ENCODE results near the gene RCSD1.
"Not testable (repeated sequence)": the region's sequence is repeated elsewhere in the genome, so short reads cannot be mapped to it uniquely, and the experiment has no call there.

Gene RCSD1

DNA sequence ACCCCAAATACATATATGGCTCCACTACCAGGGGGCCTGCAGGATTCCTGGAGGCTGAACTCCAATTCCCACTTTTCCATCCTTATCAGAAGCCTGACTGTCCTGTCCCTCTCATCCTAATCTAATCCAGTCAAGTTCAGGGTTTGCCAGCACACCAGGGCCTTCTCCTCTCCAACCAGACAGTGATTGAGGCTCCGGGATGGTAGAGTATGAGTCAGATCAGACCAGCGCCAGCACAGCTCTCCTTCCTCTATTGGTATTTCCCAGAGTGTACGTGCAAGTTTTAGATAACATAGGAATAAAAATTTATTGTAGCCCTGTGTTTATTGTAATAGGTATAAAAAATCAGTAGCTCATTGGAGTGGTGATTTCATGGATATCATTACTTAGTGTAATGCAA, 24.5 kb upstream of the RCSD1 start:
- no peak overlapping the region for H3K4me3 ChIP-seq (ENCODE audit: insufficient read depth, low read length, poor library complexity, severe bottlenecking)
- no peaks in the 10 kb centered on the region for H3K36me3 ChIP-seq (ENCODE audit: low read length)
- H3K27me3 ChIP-seq (ENCODE audit: low read length), result no peaks in the 10 kb centered on the region
- H3F3A ChIP-seq (ENCODE audit: insufficient read depth), result no peaks in the 10 kb centered on the region
- H3K4me2 ChIP-seq (ENCODE audit: low read depth, low read length, poor library complexity, severe bottlenecking), result no peak overlapping the region
- H3K9me3 ChIP-seq (ENCODE audit: insufficient read depth, low read length), result peaks cover 3% of the 10 kb centered on the region; the same call in 1 of the 2 replicates
- H3K79me2 ChIP-seq (ENCODE audit: insufficient read depth, low read length), result no peaks in the 10 kb centered on the region
- H3K9ac ChIP-seq (ENCODE audit: low read length), result no peak overlapping the region
- H2AFZ ChIP-seq (ENCODE audit: low read depth, low read length, severe bottlenecking), result no peak overlapping the region
- H3K27ac ChIP-seq (ENCODE audit: low read depth, low read length), result no peak overlapping the region
- H3K9me2 ChIP-seq (replicated peaks; ENCODE audit: insufficient read depth, low read length), result no peaks in the 10 kb centered on the region
- TF ChIP-seq EZH2phosphoT487 (conservative IDR thresholded peaks at IDR 0.05; ENCODE audit: low read length), result no peak
- no peaks in the 10 kb centered on the region for H4K20me1 ChIP-seq (ENCODE audit: low read depth, low read length)

DNA sequence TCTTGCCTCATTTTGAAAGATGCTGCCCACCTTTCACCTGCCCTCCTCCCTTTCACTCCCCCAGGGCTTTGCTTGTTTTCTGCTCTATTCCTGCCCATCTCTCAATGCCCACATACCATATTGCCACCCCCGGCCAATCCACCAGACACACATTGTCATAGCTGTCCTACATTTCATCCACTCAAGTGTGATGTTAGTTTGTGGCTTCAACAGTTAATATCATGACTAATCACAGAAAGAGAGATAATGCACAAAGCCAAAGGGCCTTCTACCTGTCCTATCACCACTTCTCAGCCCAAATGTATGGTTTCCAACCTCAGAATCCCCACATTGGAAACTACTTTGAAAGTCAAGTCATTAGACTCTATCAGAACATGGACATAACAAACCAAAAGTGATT, 18.0 kb upstream of the RCSD1 start:
- no peaks in the 10 kb centered on the region for H4K20me1 ChIP-seq (ENCODE audit: low read depth, low read length)

DNA sequence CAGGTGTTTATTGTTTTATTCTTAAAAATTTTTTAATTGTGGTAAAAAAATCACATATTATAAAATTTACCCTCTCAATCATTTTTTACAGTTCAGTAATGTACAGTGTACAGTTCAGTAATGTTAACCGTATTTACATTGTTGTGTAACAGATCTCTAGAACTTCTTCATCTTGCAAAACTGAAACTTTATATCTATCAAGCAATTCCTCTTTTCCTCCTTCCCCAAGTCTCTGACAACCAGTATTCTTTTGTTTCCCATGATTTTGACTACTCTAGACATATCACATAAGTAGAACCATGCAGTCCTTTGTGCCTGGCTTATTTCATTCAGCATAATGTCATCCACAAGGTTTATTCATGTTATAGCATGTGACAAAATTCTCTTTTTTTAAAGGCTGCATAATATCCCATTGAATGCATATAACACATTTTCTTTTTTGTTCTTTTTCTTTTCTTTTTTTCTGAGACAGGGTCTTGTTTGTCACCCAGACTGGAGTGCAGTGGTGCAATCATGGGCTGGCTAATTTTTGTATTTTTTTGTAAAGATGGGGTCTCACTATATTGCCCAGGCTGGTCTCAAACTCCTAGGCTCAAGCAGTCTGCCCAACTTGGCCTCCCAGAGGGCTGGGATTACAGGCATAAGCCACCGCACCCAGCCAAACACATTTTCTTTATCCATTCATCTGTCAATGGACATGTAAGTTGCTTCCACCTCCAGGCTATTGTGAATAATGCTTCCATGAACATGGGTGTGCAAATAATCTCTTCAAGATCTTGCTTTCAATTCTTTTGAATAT, 17.2 kb upstream of the RCSD1 start:
- no peaks in the 10 kb centered on the region for H3K27me3 ChIP-seq (ENCODE audit: low read length)
- H3K36me3 ChIP-seq (ENCODE audit: low read length), result peaks cover 9% of the 10 kb centered on the region
- H3K4me2 ChIP-seq (ENCODE audit: low read depth, low read length, poor library complexity, severe bottlenecking), result no peak overlapping the region
- H3K79me2 ChIP-seq (ENCODE audit: insufficient read depth, low read length), result no peaks in the 10 kb centered on the region
- peaks cover 13% of the 10 kb centered on the region; the same call in 1 of the 2 replicates for H3K9me3 ChIP-seq (ENCODE audit: insufficient read depth, low read length)
- H3K9ac ChIP-seq (ENCODE audit: low read length), result no peak overlapping the region
- no peaks in the 10 kb centered on the region for H4K20me1 ChIP-seq (ENCODE audit: low read depth, low read length)
- H2AFZ ChIP-seq (ENCODE audit: low read depth, low read length, severe bottlenecking), result no peak overlapping the region
- no peak overlapping the region for H3K4me3 ChIP-seq (ENCODE audit: insufficient read depth, low read length, poor library complexity, severe bottlenecking)
- no peaks in the 10 kb centered on the region for H3K9me2 ChIP-seq (replicated peaks; ENCODE audit: insufficient read depth, low read length)
- no peaks in the 10 kb centered on the region for H3F3A ChIP-seq (ENCODE audit: insufficient read depth)
- no peak overlapping the region for H3K27ac ChIP-seq (ENCODE audit: low read depth, low read length)
- TF ChIP-seq EZH2phosphoT487 (conservative IDR thresholded peaks at IDR 0.05; ENCODE audit: low read length), result no peak
- TF ChIP-seq, protein P1, sequence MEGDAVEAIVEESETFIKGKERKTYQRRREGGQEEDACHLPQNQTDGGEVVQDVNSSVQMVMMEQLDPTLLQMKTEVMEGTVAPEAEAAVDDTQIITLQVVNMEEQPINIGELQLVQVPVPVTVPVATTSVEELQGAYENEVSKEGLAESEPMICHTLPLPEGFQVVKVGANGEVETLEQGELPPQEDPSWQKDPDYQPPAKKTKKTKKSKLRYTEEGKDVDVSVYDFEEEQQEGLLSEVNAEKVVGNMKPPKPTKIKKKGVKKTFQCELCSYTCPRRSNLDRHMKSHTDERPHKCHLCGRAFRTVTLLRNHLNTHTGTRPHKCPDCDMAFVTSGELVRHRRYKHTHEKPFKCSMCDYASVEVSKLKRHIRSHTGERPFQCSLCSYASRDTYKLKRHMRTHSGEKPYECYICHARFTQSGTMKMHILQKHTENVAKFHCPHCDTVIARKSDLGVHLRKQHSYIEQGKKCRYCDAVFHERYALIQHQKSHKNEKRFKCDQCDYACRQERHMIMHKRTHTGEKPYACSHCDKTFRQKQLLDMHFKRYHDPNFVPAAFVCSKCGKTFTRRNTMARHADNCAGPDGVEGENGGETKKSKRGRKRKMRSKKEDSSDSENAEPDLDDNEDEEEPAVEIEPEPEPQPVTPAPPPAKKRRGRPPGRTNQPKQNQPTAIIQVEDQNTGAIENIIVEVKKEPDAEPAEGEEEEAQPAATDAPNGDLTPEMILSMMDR (IDR thresholded peaks at IDR 0.05; ENCODE audit: insufficient read depth, low read length, poor library complexity, severe bottlenecking), result no peak

More for the DNA sequence above, 18.0 kb upstream of the RCSD1 start:
- H3K4me3 ChIP-seq (ENCODE audit: insufficient read depth, low read length, poor library complexity, severe bottlenecking), result no peak overlapping the region
- TF ChIP-seq, protein P1 (IDR thresholded peaks at IDR 0.05; ENCODE audit: insufficient read depth, low read length, poor library complexity, severe bottlenecking), result no peak
- TF ChIP-seq EZH2phosphoT487 (conservative IDR thresholded peaks at IDR 0.05; ENCODE audit: low read length), result no peak
- no peaks in the 10 kb centered on the region for H3K9me2 ChIP-seq (replicated peaks; ENCODE audit: insufficient read depth, low read length)
- no peak overlapping the region for H3K4me2 ChIP-seq (ENCODE audit: low read depth, low read length, poor library complexity, severe bottlenecking)
- H2AFZ ChIP-seq (ENCODE audit: low read depth, low read length, severe bottlenecking), result no peak overlapping the region
- H3K36me3 ChIP-seq (ENCODE audit: low read length), result peaks cover 9% of the 10 kb centered on the region
- no peak overlapping the region for H3K27ac ChIP-seq (ENCODE audit: low read depth, low read length)
- H3F3A ChIP-seq (ENCODE audit: insufficient read depth), result no peaks in the 10 kb centered on the region
- H3K79me2 ChIP-seq (ENCODE audit: insufficient read depth, low read length), result no peaks in the 10 kb centered on the region
- H3K9me3 ChIP-seq (ENCODE audit: insufficient read depth, low read length), result peaks cover 13% of the 10 kb centered on the region; the same call in 1 of the 2 replicates
- H3K27me3 ChIP-seq (ENCODE audit: low read length), result no peaks in the 10 kb centered on the region
- H3K9ac ChIP-seq (ENCODE audit: low read length), result no peak overlapping the region

DNA sequence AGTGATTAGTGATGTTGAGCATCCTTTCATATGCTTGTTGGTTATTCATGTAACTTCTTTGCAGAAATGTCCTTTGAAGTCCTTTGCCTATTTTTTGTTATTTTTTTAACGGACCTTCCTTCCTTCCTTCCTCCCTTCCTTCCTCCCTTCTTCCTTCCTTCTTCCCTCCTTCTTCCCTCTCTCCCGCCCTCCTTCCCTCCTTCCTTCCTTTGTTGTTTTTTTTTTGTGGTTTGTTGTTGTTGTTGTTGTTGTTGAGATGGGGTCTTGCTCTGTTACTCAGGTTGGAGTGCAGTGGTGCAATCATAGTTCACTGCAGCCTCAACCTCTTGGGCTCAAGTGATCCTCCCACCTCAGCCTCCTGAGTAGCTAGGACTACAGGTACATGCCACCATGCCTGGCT, 16.0 kb upstream of the RCSD1 start:
- not testable (repeated sequence) for H3K4me2 ChIP-seq (ENCODE audit: low read depth, low read length, poor library complexity, severe bottlenecking); H3K9me3 ChIP-seq (ENCODE audit: insufficient read depth, low read length)

More for the DNA sequence above, 16.0 kb upstream of the RCSD1 start:
- not testable (repeated sequence) for H3K27ac ChIP-seq (ENCODE audit: low read depth, low read length); H3F3A ChIP-seq (ENCODE audit: insufficient read depth); H3K9ac ChIP-seq (ENCODE audit: low read length); H3K9me2 ChIP-seq (replicated peaks; ENCODE audit: insufficient read depth, low read length); H3K27me3 ChIP-seq (ENCODE audit: low read length); H2AFZ ChIP-seq (ENCODE audit: low read depth, low read length, severe bottlenecking); H4K20me1 ChIP-seq (ENCODE audit: low read depth, low read length); H3K4me3 ChIP-seq (ENCODE audit: insufficient read depth, low read length, poor library complexity, severe bottlenecking); H3K36me3 ChIP-seq (ENCODE audit: low read length); H3K79me2 ChIP-seq (ENCODE audit: insufficient read depth, low read length)
